T-helper 2 cell (primary cell): ENCODE measurements around the gene PSEN1.

Experiments used
- DNase-seq, 5 experiments: peaks; one replicate each; pipeline versions ENCODE4 v3.0.0 to v3.0.0-alpha.2; 2012 to 2022
- total RNA-seq, 2 donors: gene quantifications; one replicate each; lab custom pipeline; 2026; lab: John Stamatoyannopoulos, UW

The PSEN1 gene
- total RNA-seq = 83.9 to 84.9 reads per million in 2 donors

GRCh38 chr14:73136387-73137225, at the start of gene PSEN1:
Gene PSEN1, plus strand, starts transcription at chr14:73136507. Its CDS starts 11,513 bp downstream, at chr14:73148020.
- DNase-seq = peak; percentile 95 to 99 (median 98)

- DNase-seq = no peak
These were observed 45.3 kb upstream of the PSEN1 start for GRCh38 chr14:73091044-73091443.

- no peak for DNase-seq
These were observed 38.9 kb upstream of the PSEN1 start for GRCh38 chr14:73097421-73097820.

- DNase-seq = no peak
These were observed 36.0 kb upstream of the PSEN1 start for GRCh38 chr14:73100334-73100733.

- DNase-seq = no peak
These were observed 33.4 kb upstream of the PSEN1 start for GRCh38 chr14:73102806-73103497.

GRCh38 chr14:73105050-73105449, 31.3 kb upstream of the PSEN1 start:
- DNase-seq = no peak

- no peak for DNase-seq
These were observed 30.6 kb upstream of the PSEN1 start for GRCh38 chr14:73105727-73106126.

GRCh38 chr14:73116079-73116665, 20.1 kb upstream of the PSEN1 start:
- DNase-seq = no peak

GRCh38 chr14:73124180-73124894, 12.0 kb upstream of the PSEN1 start:
- DNase-seq = no peak

GRCh38 chr14:73125169-73125588, 11.1 kb upstream of the PSEN1 start:
- DNase-seq = no peak

GRCh38 chr14:73125746-73126145, 10.6 kb upstream of the PSEN1 start:
- DNase-seq = no peak

GRCh38 chr14:73133795-73134194, 2.5 kb upstream of the PSEN1 start:
- no peak for DNase-seq

GRCh38 chr14:73136085-73136386, 271 bp upstream of the PSEN1 start:
- DNase-seq = no peak

- peak in 1 of 5 experiments; percentile 8 for DNase-seq
These were observed 4.6 kb downstream of the PSEN1 start for GRCh38 chr14:73140811-73141323.

- DNase-seq = peak in 1 of 5 experiments; percentile 33
These were observed 5.9 kb downstream of the PSEN1 start for GRCh38 chr14:73142216-73142615.

GRCh38 chr14:73143003-73143402, 6.7 kb downstream of the PSEN1 start:
- DNase-seq = no peak

- DNase-seq = no peak
These were observed 7.3 kb downstream of the PSEN1 start for GRCh38 chr14:73143617-73144016.

GRCh38 chr14:73145371-73145770, 9.1 kb downstream of the PSEN1 start:
- DNase-seq = no peak

GRCh38 chr14:73146111-73146510, 9.8 kb downstream of the PSEN1 start:
- DNase-seq = no peak

GRCh38 chr14:73149753-73150152, 13.4 kb downstream of the PSEN1 start:
- no peak for DNase-seq

GRCh38 chr14:73153272-73153671, 17.0 kb downstream of the PSEN1 start:
- no peak for DNase-seq

GRCh38 chr14:73162251-73162650, 25.9 kb downstream of the PSEN1 start:
- no peak for DNase-seq

- no peak for DNase-seq
These were observed 30.1 kb downstream of the PSEN1 start for GRCh38 chr14:73166399-73166798.
